H1 (cell line): Measurements from ENCODE around the gene ST6GALNAC4.

Experiments
- CTCF ChIP-seq, 3 experiments: IDR thresholded peaks; 1 replicate in 2 of 3; 2 replicates in 1 of 3; pipeline versions ENCODE4 v1.5.1 to v1.6.1; 2011; ENCODE audit warnings: low read length in 3 of 3, mild to moderate bottlenecking in 3 of 3, inconsistent platforms in 2 of 3, low read depth in 1 of 3, moderate library complexity in 1 of 3; ENCODE audit not compliant: insufficient read depth in 1 of 3; ENCODE audit errors: control extremely low read depth in 1 of 3
- EZH2 ChIP-seq: fragments of 200-600 bp; sonication (generic); IDR thresholded peaks from 2 replicates; pipeline ENCODE4 v1.7.1; 2012; ENCODE audit warnings: low read depth, mild to moderate bottlenecking, moderate library complexity, low read length, inconsistent platforms; ENCODE audit not compliant: severe bottlenecking
- JUND ChIP-seq: IDR thresholded peaks from 2 replicates; pipeline ENCODE4 v1.6.1; 2011; ENCODE audit warnings: mild to moderate bottlenecking, improper control_type of control experiment, low read length
- KDM5A ChIP-seq: fragments of 200-600 bp; IDR thresholded peaks from 2 replicates; pipeline ENCODE4 v1.7.1; 2012; ENCODE audit warnings: mild to moderate bottlenecking, low read length, inconsistent platforms, mixed read lengths
- POLR2A ChIP-seq, 2 experiments: IDR thresholded peaks; 1 replicate in 1 of 2; 2 replicates in 1 of 2; pipeline ENCODE4 v1.6.1; 2011; ENCODE audit warnings: low read depth in 2 of 2, low read length in 2 of 2, mild to moderate bottlenecking in 2 of 2; ENCODE audit errors: control extremely low read depth in 1 of 2
- RBBP5 ChIP-seq: IDR thresholded peaks from 2 replicates; pipeline ENCODE4 v1.7.1; 2012; ENCODE audit warnings: low read depth, mild to moderate bottlenecking, inconsistent platforms, low read length, moderate library complexity, borderline replicate concordance
- RNF2 ChIP-seq: fragments of 200-900, 300-1000 bp; sonication (generic); IDR thresholded peaks from 2 replicates; pipeline ENCODE4 v1.7.1; 2016; ENCODE audit warnings: borderline replicate concordance, low read depth, mild to moderate bottlenecking, antibody characterized with exemption, low read length; ENCODE audit not compliant: poor library complexity, severe bottlenecking; ENCODE audit errors: missing control alignments
- RXRA ChIP-seq: IDR thresholded peaks from 2 replicates; pipeline ENCODE4 v1.6.1; 2011; ENCODE audit warnings: low read depth, mild to moderate bottlenecking, low read length, moderate library complexity; ENCODE audit not compliant: insufficient read depth
- SIN3A ChIP-seq, 2 experiments: IDR thresholded peaks in 1 of 2; conservative IDR thresholded peaks in 1 of 2; 2 replicates each; pipeline ENCODE4 v1.6.1; 2011 to 2012; ENCODE audit warnings: low read length in 2 of 2, improper control_type of control experiment in 1 of 2, low read depth in 1 of 2, mild to moderate bottlenecking in 1 of 2
- TAF1 ChIP-seq: IDR thresholded peaks from 2 replicates; pipeline ENCODE4 v1.6.1; 2011; ENCODE audit warnings: mild to moderate bottlenecking, low read depth, low read length
- USF2 ChIP-seq: IDR thresholded peaks from 2 replicates; pipeline ENCODE4 v1.6.1; 2011; ENCODE audit warnings: low read length, improper control_type of control experiment

GRCh38 chr9:127926906-127927200, 10.0 kb upstream of the ST6GALNAC4 start:
- TF ChIP-seq RXRA: no peak
- TF ChIP-seq RNF2: no peak
- no peak for TF ChIP-seq CTCF (IDR thresholded peaks at IDR 0.05; ENCODE audit: control extremely low read depth in 1 of 3, insufficient read depth in 1 of 3, low read depth in 1 of 3, low read length in 3 of 3)
- no peak for TF ChIP-seq POLR2A (IDR thresholded peaks at IDR 0.05; ENCODE audit: control extremely low read depth in 1 of 2, low read depth in 2 of 2, low read length in 2 of 2)
- no peak for TF ChIP-seq USF2
- no peak for TF ChIP-seq EZH2
- no peak for TF ChIP-seq RBBP5
- TF ChIP-seq JUND: no peak
- TF ChIP-seq KDM5A: no peak
- TF ChIP-seq SIN3A (conservative IDR thresholded peaks at IDR 0.05 in 1 of 2, IDR thresholded peaks at IDR 0.05 in 1 of 2; ENCODE audit: low read depth in 1 of 2, low read length in 2 of 2): peak in 1 of 2 experiments; percentile 74; a peak in 2 of 4 replicates
- peak; percentile 34; the same call in 1 of the 2 replicates for TF ChIP-seq TAF1
